ENCODE data around the gene CDKAL1. TPM values are rescaled to one million over a fixed set of nuclear protein-coding genes. Genes with fewer than 3 reads are reported as not detected.

The CDKAL1 gene
- total RNA-seq, 1 experiment from 2014 or later = 13.8 TPM

- intact Hi-C loops (cut with micrococcal nuclease) = no loop called here
- no TSS peak for BruUV-seq (replicated peaks)
- Histone ChIP-seq H3K36me3 (ENCODE audit: low read depth, low read length) (no peaks in the 10 kb centered on the region), H3K4me2 (ENCODE audit: low read length) (no peak overlapping the region), H2AFZ (ENCODE audit: low read length) (no peak overlapping the region), H3K27ac (ENCODE audit: low read length) (no peak overlapping the region), H3K9ac (ENCODE audit: low read length) (no peak overlapping the region), H3K4me1 (ENCODE audit: insufficient read depth, low read length) (peaks cover 28% of the 10 kb centered on the region), H3K27me3 (ENCODE audit: low read length) (no peaks in the 10 kb centered on the region), H3K9me2 (replicated peaks; ENCODE audit: low read length) (no peaks in the 10 kb centered on the region), H3K9me3 (ENCODE audit: low read length) (no peaks in the 10 kb centered on the region), H4K20me1 (ENCODE audit: low read length) (no peaks in the 10 kb centered on the region), H3K79me2 (ENCODE audit: low read length) (no peaks in the 10 kb centered on the region), H3K4me3 (ENCODE audit: low read length) (no peak overlapping the region), H3F3A (ENCODE audit: low read length, unreplicated experiment) (no peaks in the 10 kb centered on the region)
- TF ChIP-seq EZH2 (IDR thresholded peaks at IDR 0.05; ENCODE audit: low read length, unreplicated experiment) = no peak
- TF ChIP-seq CTCF (conservative IDR thresholded peaks at IDR 0.05; ENCODE audit: low read depth, low read length) = no peak
- no peak for TF ChIP-seq EZH2phosphoT487 (IDR thresholded peaks at IDR 0.05; ENCODE audit: borderline replicate concordance, low read length)
- POLR2A ChIA-PET (ENCODE audit: unreplicated experiment) = interaction anchor here (0.5 kb wide), 1 partner anchor 229 kb away, joined by 4 read pairs; no protein-coding TSS in a partner anchor
- CTCF ChIA-PET = no interaction called here
- ATAC-seq (no peak), DNase-seq (no peak)
Observed at GRCh38 chr6:20881365-20881764, 347.1 kb downstream of the CDKAL1 start.

- no TSS peak for BruUV-seq (replicated peaks)
Observed at GRCh38 chr6:20882014-20882413, 347.8 kb downstream of the CDKAL1 start.

More at GRCh38 chr6:20882014-20882413, 347.8 kb downstream of the CDKAL1 start:
- Histone ChIP-seq H2AFZ (ENCODE audit: low read length) (no peak overlapping the region), H3K9me2 (replicated peaks; ENCODE audit: low read length) (no peaks in the 10 kb centered on the region), H3F3A (ENCODE audit: low read length, unreplicated experiment) (no peaks in the 10 kb centered on the region), H3K9ac (ENCODE audit: low read length) (no peak overlapping the region), H3K4me1 (ENCODE audit: insufficient read depth, low read length) (peaks cover 21% of the 10 kb centered on the region), H3K27me3 (ENCODE audit: low read length) (no peaks in the 10 kb centered on the region), H3K9me3 (ENCODE audit: low read length) (no peaks in the 10 kb centered on the region), H4K20me1 (ENCODE audit: low read length) (no peaks in the 10 kb centered on the region), H3K4me2 (ENCODE audit: low read length) (no peak overlapping the region), H3K79me2 (ENCODE audit: low read length) (no peaks in the 10 kb centered on the region), H3K27ac (ENCODE audit: low read length) (no peak overlapping the region), H3K4me3 (ENCODE audit: low read length) (no peak overlapping the region), H3K36me3 (ENCODE audit: low read depth, low read length) (no peaks in the 10 kb centered on the region)
- CTCF ChIA-PET = no interaction called here
- DNase-seq (no peak), ATAC-seq (no peak)
- POLR2A ChIA-PET (ENCODE audit: unreplicated experiment) = no interaction called here
- TF ChIP-seq EZH2 (IDR thresholded peaks at IDR 0.05; ENCODE audit: low read length, unreplicated experiment) = no peak
- TF ChIP-seq CTCF (conservative IDR thresholded peaks at IDR 0.05; ENCODE audit: low read depth, low read length) = no peak
- TF ChIP-seq EZH2phosphoT487 (IDR thresholded peaks at IDR 0.05; ENCODE audit: borderline replicate concordance, low read length) = no peak
- intact Hi-C loops (cut with micrococcal nuclease) = no loop called here
